UCSD-AML1 (cell line): ENCODE data around the gene LAPTM5.

Experiments
- DNase-seq: peaks from one replicate; lab custom pipeline; 2025; ENCODE audit not compliant: unreplicated experiment; lab: John Stamatoyannopoulos, UW

The LAPTM5 gene

GRCh38 chr1:30732277-30732996, 25.1 kb downstream of the LAPTM5 start:
- no peak for DNase-seq

- DNase-seq = no peak
These were observed 25.7 kb downstream of the LAPTM5 start for GRCh38 chr1:30731806-30732276.

GRCh38 chr1:30731109-30731805, 26.3 kb downstream of the LAPTM5 start:
- DNase-seq = no peak

GRCh38 chr1:30730346-30731108, 27.0 kb downstream of the LAPTM5 start:
- no peak for DNase-seq

DNA sequence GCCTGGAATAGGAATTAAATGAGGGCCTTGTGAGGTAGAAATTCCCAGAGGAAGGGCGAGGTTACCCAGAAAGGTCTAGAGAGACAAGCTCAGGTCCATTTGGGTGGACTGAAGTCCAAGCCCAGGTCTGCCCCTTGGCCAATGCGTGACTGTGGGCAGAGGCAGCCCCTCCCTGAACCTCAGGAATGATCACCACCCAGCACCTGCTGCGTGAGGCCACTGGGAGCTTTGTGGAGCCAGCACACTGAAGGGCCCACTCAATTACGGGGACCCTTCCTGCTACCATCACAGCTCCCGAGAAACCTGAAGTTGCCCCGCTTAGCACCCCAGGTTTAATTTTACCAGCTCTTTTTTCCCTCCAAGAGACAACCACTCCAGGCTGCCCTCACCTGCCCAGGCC, 27.7 kb downstream of the LAPTM5 start:
- no peak for DNase-seq

DNA sequence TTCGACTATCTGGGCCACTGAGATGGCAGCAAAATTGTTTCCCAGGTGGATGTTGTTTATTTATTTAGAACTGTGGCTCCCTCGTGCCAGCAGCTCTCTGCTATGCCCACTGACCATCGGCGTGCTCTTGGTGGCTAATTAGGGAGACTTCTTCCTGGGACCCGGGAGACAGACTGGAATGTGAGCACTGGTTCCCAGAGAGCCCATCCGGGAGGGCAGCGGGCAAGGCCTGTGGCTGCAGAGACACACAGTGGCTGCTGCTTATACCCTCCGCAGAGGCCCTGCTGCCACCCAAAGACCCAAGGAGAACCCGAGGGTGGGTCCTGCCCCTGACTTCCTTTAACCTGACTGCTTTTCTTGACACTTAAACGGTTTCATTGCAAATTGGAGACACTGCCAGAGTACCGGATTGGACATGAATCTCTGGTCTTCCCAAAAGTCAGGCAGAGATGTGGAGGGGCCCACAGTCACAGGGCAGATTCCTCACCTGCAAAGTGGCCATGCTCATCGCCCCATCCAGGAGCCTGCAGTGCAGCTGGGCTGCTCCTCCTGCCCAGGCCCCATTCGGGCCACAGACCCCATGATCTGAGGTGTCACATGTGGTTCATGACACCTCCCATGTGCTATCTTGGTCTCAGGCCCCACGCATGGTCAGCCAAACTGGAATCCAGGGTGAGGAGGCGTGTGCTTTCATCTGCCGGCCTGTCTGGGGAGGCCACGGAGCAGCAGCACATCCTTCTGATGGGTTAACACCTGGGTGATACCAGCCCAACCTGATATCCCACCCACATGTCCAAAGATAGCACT, 28.5 kb downstream of the LAPTM5 start:
- no peak for DNase-seq

- DNase-seq = no peak
These were observed 29.2 kb downstream of the LAPTM5 start for GRCh38 chr1:30728340-30728739.

DNA sequence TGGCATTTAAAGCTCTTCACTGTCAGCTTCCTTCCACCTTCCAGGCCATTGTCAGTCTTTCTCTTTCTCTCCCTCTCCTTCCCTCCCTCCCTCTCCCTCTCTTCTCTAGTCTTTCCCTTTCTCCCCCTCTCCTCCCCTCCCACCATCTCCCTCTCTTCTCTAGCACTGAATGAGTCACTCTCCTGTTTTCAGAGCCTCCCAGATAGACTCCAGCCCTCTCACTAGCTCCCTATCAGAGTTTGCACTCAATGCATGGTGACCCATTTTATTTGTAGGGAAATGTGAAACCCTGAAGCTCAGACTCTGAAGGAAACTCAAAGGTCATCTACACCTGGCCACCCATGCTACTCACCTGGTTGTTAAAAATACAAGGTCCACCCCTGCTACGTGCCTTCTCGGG, 29.8 kb downstream of the LAPTM5 start:
- no peak for DNase-seq

- no peak for DNase-seq
These were observed 30.5 kb downstream of the LAPTM5 start for GRCh38 chr1:30726773-30727684.

DNA sequence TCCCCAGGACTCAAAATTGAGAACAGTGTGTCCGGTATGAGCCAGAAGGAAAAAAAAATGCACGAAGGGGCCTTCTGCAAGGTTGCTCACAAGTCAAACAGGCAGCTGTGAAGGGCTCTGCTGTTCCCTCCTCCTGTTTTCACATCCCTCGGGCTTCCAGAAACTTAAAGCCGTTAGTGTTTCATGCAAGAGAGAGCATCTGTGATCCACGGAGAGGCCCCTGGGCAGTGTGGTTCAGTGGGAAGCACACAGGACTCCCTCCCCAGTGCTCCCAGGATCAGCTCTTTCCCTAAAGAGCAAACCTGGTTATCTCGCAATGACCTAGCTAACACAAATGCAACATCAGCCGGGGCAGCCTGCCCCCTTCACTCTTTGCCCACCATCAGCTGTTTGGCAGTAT, 31.3 kb downstream of the LAPTM5 start:
- no peak for DNase-seq

- DNase-seq = no peak
These were observed 32.0 kb downstream of the LAPTM5 start for GRCh38 chr1:30725450-30726095.

DNA sequence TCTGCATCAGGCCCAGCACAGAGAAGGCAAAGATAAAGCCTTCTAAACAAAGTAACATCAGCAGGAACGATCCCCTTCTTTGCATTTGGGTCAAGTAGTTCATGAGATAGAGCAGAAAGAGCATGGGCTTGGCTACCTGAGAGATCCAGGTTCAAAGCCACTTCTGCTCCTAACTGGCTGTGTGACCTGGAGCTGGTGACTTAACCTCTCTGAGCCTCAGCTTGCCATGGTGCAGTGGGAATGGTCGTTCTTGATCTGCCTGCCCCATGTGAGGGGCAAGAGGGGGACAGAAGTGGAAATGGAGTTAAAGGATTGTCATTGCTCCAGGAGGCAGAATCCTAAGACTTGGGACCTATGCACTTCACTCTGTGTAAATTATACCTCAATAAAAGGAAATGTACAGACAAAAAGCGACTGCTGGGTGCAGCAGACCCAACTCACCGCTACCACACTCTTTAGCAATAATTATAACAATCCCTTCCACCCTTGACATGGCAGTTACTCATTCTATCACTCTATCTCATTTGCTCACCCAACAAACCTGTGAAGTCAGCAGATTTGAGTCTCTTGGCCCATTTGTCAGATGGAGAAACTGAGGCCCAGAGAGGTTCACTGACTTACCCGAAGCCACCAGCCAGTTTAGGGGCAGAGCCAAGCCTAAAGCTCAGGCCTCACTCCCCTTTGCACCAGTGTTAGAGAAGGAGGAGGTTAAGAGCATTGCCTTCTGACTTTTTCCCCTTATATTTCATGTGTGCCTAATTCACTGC, 32.7 kb downstream of the LAPTM5 start:
- no peak for DNase-seq

- DNase-seq = no peak
These were observed 33.4 kb downstream of the LAPTM5 start for GRCh38 chr1:30724175-30724574.

DNA sequence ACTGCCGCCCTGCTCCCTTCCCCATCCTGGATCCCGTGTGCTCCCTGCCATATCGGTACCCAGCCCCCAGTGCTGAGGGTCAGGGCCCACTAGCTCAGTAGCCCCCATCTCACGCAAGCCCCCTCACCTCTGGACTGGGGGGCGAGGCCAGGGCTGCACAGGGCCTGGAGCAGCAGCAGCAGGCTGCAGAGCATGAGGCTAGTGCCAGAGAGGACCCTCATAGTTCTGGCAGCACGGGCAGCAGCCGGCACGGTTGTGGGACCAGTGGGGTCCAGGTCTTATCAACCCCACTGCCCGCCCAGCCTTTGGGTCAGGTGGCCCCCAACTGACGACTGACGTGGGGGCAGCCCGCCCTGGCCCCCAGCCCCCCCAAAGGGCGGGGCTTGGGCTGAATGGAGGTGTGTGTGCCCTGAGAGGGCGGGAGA, 34.2 kb downstream of the LAPTM5 start, which contains the start of gene MATN1:
TSS of gene MATN1 (minus strand) at position 255 of the 425 bp plus-strand sequence. CDS start at position 221, 34 bp downstream.
- no peak for DNase-seq

DNA sequence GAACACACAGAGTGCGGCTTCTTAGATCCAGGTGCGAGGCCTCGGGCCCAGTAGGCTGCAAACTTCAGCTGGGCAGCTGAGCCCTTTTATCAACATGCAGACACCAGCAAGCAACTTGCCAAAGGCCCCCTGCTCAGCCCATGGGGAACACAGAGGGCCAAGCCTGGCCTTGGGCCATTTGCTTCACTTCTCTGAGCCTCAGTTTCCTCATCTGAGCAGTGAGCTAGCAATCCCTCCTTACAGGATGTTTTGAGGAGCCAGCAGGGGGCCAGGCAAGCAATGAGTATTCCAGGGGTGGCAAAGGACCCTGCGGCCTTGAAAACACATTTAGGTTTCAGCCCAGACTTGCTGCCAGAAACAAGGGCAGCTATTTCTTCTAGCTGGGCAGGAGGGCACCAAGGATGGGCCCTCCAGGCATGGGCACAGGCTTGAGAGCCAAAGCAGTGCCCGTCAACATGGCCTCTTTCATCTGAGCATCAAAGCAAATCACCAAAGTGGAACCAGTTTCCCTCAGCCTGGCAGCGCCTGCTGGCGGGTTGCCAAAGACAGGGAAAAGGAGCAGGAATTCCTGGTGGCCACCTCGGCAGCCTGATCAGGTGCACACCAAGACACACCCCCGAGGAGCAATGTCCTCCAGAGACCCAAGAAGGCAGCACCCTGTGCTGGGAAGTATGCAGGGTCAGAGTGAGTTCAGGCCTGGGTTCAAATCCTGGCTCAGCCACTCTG, 35.6 kb downstream of the LAPTM5 start:
- DNase-seq = no peak

DNA sequence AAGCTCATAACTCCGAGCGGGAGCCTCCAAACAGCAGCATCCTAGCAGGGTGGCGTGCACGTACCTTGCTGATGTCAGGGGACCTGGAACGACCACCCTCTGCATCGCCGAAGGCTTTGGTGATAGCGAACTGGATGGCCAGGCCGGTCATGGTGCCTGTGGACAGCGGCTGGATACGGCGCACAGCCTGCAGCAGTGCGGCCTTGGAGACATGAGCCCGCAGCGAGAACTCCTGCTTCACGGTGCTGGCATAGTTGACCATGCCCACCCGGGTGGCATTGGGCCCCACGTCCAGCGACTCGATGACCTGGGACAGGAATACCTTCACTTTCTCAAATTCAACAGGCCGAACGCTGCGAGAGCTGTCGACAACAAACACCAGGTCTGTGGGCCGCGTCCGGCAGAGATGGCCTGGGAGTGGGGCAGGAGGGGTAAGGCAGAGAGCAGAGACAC, 36.2 kb downstream of the LAPTM5 start:
- DNase-seq = no peak

- DNase-seq = no peak
These were observed 37.0 kb downstream of the LAPTM5 start for GRCh38 chr1:30720271-30721223.
